ENCODE data around the gene GPR108.
"Not testable (repeated sequence)": the region's sequence is repeated elsewhere in the genome, so short reads cannot be mapped to it uniquely, and the experiment has no call there.

GPR108 gene

GRCh38 chr19:6769006-6769619 lies 31.7 kb upstream of the GPR108 start:
- no peak overlapping the region for H3K27ac ChIP-seq (ENCODE audit: low read depth, low read length)
- no peaks in the 10 kb centered on the region for H3K4me1 ChIP-seq (ENCODE audit: insufficient read depth, low read length)

GRCh38 chr19:6768236-6768785 lies 30.9 kb upstream of the GPR108 start:
- Histone ChIP-seq H3K9ac (ENCODE audit: low read length) (no peak overlapping the region), H3K9me3 (ENCODE audit: low read length) (no peaks in the 10 kb centered on the region), H3K36me3 (ENCODE audit: insufficient read depth, low read length) (no peaks in the 10 kb centered on the region), H3K27me3 (ENCODE audit: control insufficient read depth in 1 of 2, insufficient read depth in 2 of 2, low read length in 2 of 2) (peaks cover 23 to 36% of the 10 kb centered on the region in 2 donors), H3K4me1 (ENCODE audit: insufficient read depth, low read length) (no peaks in the 10 kb centered on the region), H3K27ac (ENCODE audit: low read depth, low read length) (no peak overlapping the region), H3K4me3 (ENCODE audit: low read depth in 1 of 2, low read length in 2 of 2) (no peak overlapping the region)

More at GRCh38 chr19:6769006-6769619, 31.7 kb upstream of the GPR108 start:
- Histone ChIP-seq H3K4me3 (ENCODE audit: low read depth in 1 of 2, low read length in 2 of 2) (no peak overlapping the region), H3K9ac (ENCODE audit: low read length) (no peak overlapping the region), H3K27me3 (ENCODE audit: control insufficient read depth in 1 of 2, insufficient read depth in 2 of 2, low read length in 2 of 2) (peaks cover 23 to 36% of the 10 kb centered on the region in 2 donors), H3K9me3 (ENCODE audit: low read length) (no peaks in the 10 kb centered on the region), H3K36me3 (ENCODE audit: insufficient read depth, low read length) (no peaks in the 10 kb centered on the region)

GRCh38 chr19:6767357-6768235 lies 30.2 kb upstream of the GPR108 start, which contains the start of gene SH2D3A:
Gene SH2D3A, minus strand, starts transcription at chr19:6767435. Its CDS starts 3,687 bp downstream, at chr19:6763748.
- H3K36me3 ChIP-seq (ENCODE audit: insufficient read depth, low read length), result no peaks in the 10 kb centered on the region
- H3K9ac ChIP-seq (ENCODE audit: low read length), result no peak within 1 kb of the TSS
- no peaks in the 10 kb centered on the region for H3K4me1 ChIP-seq (ENCODE audit: insufficient read depth, low read length)
- H3K27ac ChIP-seq (ENCODE audit: low read depth, low read length), result no peak within 1 kb of the TSS
- no peak within 1 kb of the TSS for H3K4me3 ChIP-seq (ENCODE audit: low read depth in 1 of 2, low read length in 2 of 2)
- peaks cover 23 to 32% of the 10 kb centered on the region in 2 donors for H3K27me3 ChIP-seq (ENCODE audit: control insufficient read depth in 1 of 2, insufficient read depth in 2 of 2, low read length in 2 of 2)
- no peaks in the 10 kb centered on the region for H3K9me3 ChIP-seq (ENCODE audit: low read length)

GRCh38 chr19:6767081-6767356 lies 29.6 kb upstream of the GPR108 start:
- H3K36me3 ChIP-seq (ENCODE audit: insufficient read depth, low read length), result no peaks in the 10 kb centered on the region
- H3K4me3 ChIP-seq (ENCODE audit: low read depth in 1 of 2, low read length in 2 of 2), result no peak overlapping the region
- H3K9me3 ChIP-seq (ENCODE audit: low read length), result no peaks in the 10 kb centered on the region
- no peaks in the 10 kb centered on the region for H3K4me1 ChIP-seq (ENCODE audit: insufficient read depth, low read length)
- peaks cover 23 to 30% of the 10 kb centered on the region in 2 donors for H3K27me3 ChIP-seq (ENCODE audit: control insufficient read depth in 1 of 2, insufficient read depth in 2 of 2, low read length in 2 of 2)
- H3K27ac ChIP-seq (ENCODE audit: low read depth, low read length), result no peak overlapping the region
- H3K9ac ChIP-seq (ENCODE audit: low read length), result no peak overlapping the region

GRCh38 chr19:6766357-6767080 lies 29.1 kb upstream of the GPR108 start:
- H3K27ac ChIP-seq (ENCODE audit: low read depth, low read length), result no peak overlapping the region
- H3K9me3 ChIP-seq (ENCODE audit: low read length), result no peaks in the 10 kb centered on the region
- no peak overlapping the region for H3K9ac ChIP-seq (ENCODE audit: low read length)
- H3K27me3 ChIP-seq (ENCODE audit: control insufficient read depth in 1 of 2, insufficient read depth in 2 of 2, low read length in 2 of 2), result peaks cover 23 to 30% of the 10 kb centered on the region in 2 donors
- H3K4me1 ChIP-seq (ENCODE audit: insufficient read depth, low read length), result no peaks in the 10 kb centered on the region
- no peaks in the 10 kb centered on the region for H3K36me3 ChIP-seq (ENCODE audit: insufficient read depth, low read length)
- H3K4me3 ChIP-seq (ENCODE audit: low read depth in 1 of 2, low read length in 2 of 2), result no peak overlapping the region

GRCh38 chr19:6765738-6766356 lies 28.5 kb upstream of the GPR108 start:
- Histone ChIP-seq H3K4me1 (ENCODE audit: insufficient read depth, low read length) (no peaks in the 10 kb centered on the region), H3K9me3 (ENCODE audit: low read length) (no peaks in the 10 kb centered on the region), H3K27ac (ENCODE audit: low read depth, low read length) (no peak overlapping the region), H3K36me3 (ENCODE audit: insufficient read depth, low read length) (no peaks in the 10 kb centered on the region), H3K27me3 (ENCODE audit: control insufficient read depth in 1 of 2, insufficient read depth in 2 of 2, low read length in 2 of 2) (peaks cover 23 to 30% of the 10 kb centered on the region in 2 donors), H3K9ac (ENCODE audit: low read length) (no peak overlapping the region), H3K4me3 (ENCODE audit: low read depth in 1 of 2, low read length in 2 of 2) (no peak overlapping the region)

- peaks cover 15 to 17% of the 10 kb centered on the region in 2 donors for H3K27me3 ChIP-seq (ENCODE audit: control insufficient read depth in 1 of 2, insufficient read depth in 2 of 2, low read length in 2 of 2)
- H3K4me1 ChIP-seq (ENCODE audit: insufficient read depth, low read length), result not testable (repeated sequence)
Measured at GRCh38 chr19:6762253-6762797, 24.9 kb upstream of the GPR108 start.

GRCh38 chr19:6761053-6761676 lies 23.8 kb upstream of the GPR108 start:
- H3K9ac ChIP-seq (ENCODE audit: low read length), result no peak overlapping the region

More at GRCh38 chr19:6762253-6762797, 24.9 kb upstream of the GPR108 start:
- not testable (repeated sequence) for H3K36me3 ChIP-seq (ENCODE audit: insufficient read depth, low read length); H3K4me3 ChIP-seq (ENCODE audit: low read depth in 1 of 2, low read length in 2 of 2); H3K27ac ChIP-seq (ENCODE audit: low read depth, low read length); H3K9me3 ChIP-seq (ENCODE audit: low read length); H3K9ac ChIP-seq (ENCODE audit: low read length)

GRCh38 chr19:6760606-6761005 lies 23.2 kb upstream of the GPR108 start:
- Histone ChIP-seq H3K27me3 (ENCODE audit: control insufficient read depth in 1 of 2, insufficient read depth in 2 of 2, low read length in 2 of 2) (no peaks in the 10 kb centered on the region), H3K36me3 (ENCODE audit: insufficient read depth, low read length) (no peaks in the 10 kb centered on the region), H3K4me1 (ENCODE audit: insufficient read depth, low read length) (no peaks in the 10 kb centered on the region), H3K9ac (ENCODE audit: low read length) (no peak overlapping the region), H3K27ac (ENCODE audit: low read depth, low read length) (no peak overlapping the region), H3K9me3 (ENCODE audit: low read length) (no peaks in the 10 kb centered on the region), H3K4me3 (ENCODE audit: low read depth in 1 of 2, low read length in 2 of 2) (no peak overlapping the region)

More at GRCh38 chr19:6761053-6761676, 23.8 kb upstream of the GPR108 start:
- Histone ChIP-seq H3K4me3 (ENCODE audit: low read depth in 1 of 2, low read length in 2 of 2) (no peak overlapping the region), H3K9me3 (ENCODE audit: low read length) (no peaks in the 10 kb centered on the region), H3K27me3 (ENCODE audit: control insufficient read depth in 1 of 2, insufficient read depth in 2 of 2, low read length in 2 of 2) (peaks cover 4 to 6% of the 10 kb centered on the region in 2 donors), H3K4me1 (ENCODE audit: insufficient read depth, low read length) (no peaks in the 10 kb centered on the region), H3K36me3 (ENCODE audit: insufficient read depth, low read length) (no peaks in the 10 kb centered on the region), H3K27ac (ENCODE audit: low read depth, low read length) (no peak overlapping the region)

GRCh38 chr19:6754653-6755463 lies 17.5 kb upstream of the GPR108 start:
- Histone ChIP-seq H3K4me3 (ENCODE audit: low read depth in 1 of 2, low read length in 2 of 2) (no peak overlapping the region), H3K27ac (ENCODE audit: low read depth, low read length) (no peak overlapping the region), H3K27me3 (ENCODE audit: control insufficient read depth in 1 of 2, insufficient read depth in 2 of 2, low read length in 2 of 2) (no peaks in the 10 kb centered on the region), H3K4me1 (ENCODE audit: insufficient read depth, low read length) (peaks cover 6% of the 10 kb centered on the region), H3K36me3 (ENCODE audit: insufficient read depth, low read length) (peaks cover 22% of the 10 kb centered on the region), H3K9me3 (ENCODE audit: low read length) (no peaks in the 10 kb centered on the region), H3K9ac (ENCODE audit: low read length) (no peak overlapping the region)
